Activated CD4-positive, alpha-beta T cell treated with anti-CD3 and anti-CD28 coated beads for 4 hours (primary cell): ENCODE results near the gene CDH2.

Source experiments
- DNase-seq, 2 donors: peaks; one replicate each; pipeline ENCODE4 v3.0.0-alpha.2; 2020

Gene CDH2

DNA sequence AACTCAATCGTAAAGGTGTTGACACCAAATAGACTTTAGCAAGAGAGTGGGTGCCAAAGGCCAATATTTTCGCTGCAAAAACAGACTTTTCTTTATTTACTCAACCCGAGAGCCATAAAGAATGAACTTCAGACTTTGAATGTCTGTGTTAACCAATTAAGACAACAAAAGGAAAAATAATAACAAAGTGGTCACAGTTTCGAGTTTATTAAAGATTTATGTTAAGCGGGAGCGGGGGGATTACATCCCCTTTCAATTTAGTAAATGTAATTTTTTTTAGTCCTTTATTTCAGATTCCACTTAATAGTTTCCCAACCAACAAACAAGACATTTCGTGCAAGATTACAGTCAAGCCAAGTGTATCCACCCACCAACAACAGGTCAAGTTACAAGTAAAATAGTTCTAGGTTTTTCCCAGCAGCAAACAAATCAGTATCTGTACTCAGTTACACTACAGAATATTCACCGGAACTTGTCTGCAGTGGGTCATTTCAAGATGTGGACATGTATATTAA is 9.0 kb downstream of the CDH2 start:
- DNase-seq: no peak

DNA sequence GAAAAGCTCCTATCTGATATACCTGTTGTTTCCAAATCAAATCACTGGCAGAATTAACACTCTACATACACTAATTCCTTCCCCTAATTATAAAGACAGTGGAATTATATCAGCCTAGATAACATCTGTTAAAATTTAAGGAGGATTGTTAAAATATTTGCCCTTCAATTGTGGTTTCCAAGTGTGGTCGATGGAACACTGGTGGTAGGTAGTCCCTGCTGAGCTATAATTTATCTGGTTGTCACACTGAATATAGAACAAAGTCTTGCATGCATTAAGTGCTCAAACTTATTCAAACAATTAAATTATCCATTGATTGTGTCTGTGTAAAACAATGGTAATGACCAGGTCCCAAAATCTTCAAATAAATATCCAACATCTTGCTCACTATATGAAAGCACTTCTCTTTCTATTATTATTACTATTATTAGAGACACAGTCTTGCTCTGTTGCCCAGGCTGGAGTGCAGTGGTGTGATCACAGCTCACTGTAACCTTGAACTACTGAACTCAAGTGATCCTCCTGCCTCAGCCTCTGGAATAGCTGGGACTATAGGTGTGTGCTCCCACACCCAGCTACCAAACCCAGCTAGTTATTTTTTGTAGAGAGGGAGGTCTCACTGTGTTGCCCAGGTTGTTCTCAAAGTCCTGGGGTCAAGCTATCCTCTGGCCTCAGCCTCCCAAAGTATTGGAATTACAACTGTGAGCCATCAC is 12.0 kb downstream of the CDH2 start:
- no peak for DNase-seq

DNA sequence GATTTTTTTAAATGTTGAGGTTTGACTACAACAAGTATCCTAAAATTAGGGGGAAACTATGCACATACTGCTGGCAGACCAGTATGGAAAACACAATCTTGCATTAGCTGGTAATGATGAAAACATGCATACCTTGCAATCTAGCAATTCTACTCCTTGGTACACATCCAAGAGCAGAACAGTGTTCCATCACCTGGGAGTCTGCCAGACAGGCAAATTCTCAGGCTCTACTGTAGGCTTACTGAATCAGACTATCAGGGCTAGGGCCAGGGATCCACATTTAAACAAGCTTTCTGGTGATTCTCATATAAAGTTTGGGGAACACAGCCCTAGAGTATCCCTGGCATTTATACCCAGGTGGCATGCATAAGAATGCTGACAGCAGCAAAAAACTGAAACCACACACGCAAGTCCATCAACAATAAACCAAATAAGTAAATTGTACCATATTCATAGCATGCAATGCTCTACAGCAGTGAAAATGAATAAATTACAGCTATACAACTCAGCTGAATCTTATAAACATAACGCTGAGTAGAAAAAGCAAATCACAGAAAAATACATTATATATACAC is 13.6 kb downstream of the CDH2 start:
- DNase-seq: no peak

DNA sequence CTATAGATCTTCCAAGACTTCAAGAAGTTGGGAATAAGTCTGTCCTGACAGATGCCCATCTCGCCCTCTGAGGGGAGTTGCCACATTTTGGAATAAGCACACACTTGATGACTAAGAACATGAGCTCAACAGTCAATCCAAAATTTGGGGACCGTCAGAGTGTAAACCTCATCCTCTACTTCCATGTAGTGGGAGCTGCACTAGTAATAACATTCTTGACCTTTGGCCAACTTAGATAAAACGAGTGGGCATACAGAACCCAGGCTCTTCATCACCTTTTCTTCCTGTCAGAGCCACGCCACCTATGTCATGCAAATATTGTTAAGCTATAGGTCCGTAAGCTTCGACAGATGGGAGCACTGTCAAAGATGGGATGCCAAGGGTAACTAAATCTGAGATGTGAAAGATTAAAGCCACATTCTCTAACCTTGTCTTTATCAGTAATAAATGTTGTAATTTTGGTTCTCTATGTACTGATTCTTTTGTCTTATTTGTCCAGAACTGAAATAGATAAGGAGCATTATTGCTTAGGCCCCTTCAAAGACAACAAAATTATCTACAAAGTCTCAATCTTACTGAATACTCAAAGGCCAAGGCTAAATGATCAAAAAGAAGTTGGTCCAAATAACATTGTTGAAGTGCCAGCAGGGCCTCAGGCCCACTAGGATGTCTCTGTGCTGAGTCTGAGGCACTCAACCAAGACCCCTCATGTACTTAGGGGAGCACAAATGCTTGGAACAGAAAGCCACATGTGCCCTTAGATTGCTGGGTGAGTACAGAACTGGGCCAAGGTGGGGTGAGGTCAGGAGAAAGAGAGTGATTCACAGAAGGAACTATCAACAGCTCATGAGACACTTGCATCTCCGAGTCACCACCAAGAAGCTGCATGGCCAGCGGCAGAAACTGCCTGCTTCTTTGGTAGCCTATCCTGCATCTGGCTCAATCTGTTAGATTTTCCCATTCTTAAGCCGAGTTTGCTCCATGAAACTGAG is 15.0 kb downstream of the CDH2 start:
- no peak for DNase-seq

- DNase-seq: no peak
Observed at GRCh38 chr18:28159055-28159454, 17.9 kb downstream of the CDH2 start.

DNA sequence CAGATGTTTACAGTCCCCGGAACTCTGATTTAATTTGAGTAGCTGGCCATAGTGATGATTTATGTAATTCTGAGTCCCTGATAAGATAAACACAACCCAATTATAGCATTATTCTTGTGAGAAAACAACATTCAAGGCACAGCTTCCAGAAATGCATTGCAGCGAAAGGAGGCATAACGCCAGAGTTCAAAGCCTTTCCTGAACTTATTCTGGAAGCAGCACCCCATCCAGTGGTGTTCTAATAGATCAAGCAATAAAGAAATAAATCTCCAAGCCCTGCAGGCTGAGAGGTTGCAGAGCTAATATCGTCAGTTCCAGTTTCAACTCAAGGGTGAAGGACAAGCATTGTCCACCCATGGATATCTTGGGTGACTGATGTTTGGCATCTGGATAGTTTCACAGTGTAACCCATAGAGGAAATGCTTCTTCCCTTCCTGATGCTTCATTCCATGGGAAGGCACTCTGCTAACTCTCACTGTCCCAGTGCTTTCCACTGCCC is 18.8 kb downstream of the CDH2 start:
- no peak for DNase-seq

GRCh38 chr18:28153485-28154065 is 23.4 kb downstream of the CDH2 start:
- DNase-seq: no peak

DNA sequence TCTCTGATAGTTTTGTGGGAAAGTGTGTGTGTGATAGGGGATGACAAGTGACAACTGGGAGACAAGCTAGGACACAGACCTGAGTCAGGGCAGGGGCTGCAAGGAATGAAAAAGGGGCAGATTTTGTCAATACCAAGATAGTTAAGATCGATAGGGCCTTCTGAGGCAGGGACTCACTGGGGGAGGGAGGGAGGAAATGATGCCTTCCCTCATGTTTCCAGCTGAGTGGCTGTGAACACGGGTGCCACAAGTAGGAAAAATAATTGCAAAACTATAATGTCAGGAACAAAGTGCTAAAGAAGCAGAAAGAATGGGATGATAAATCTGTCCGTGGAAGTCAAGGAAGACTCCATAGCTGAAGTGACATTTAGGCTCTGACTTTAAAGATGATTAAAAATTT is 24.2 kb downstream of the CDH2 start:
- no peak for DNase-seq

GRCh38 chr18:28152354-28152753 is 24.6 kb downstream of the CDH2 start:
- DNase-seq: no peak

GRCh38 chr18:28151434-28151833 is 25.5 kb downstream of the CDH2 start:
- DNase-seq: no peak

DNA sequence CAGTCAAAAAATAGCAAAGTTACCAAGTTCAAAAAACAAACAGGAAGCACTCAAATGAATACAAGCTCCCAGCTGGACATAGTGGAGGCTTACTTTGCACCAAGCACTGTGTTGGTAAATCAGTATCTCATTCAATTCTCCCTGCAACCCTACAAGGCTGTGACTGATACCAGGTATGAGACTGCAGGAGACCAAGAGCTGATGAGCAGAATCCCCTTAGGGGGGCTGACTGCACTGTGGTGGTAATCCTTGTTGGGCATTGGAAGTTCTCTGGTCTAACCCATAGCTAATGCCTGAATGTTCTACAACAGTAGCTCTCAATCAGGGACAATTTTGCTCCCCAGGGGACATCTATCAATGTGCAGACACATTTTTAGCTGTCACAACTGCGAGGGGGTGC is 26.0 kb downstream of the CDH2 start:
- no peak for DNase-seq

DNA sequence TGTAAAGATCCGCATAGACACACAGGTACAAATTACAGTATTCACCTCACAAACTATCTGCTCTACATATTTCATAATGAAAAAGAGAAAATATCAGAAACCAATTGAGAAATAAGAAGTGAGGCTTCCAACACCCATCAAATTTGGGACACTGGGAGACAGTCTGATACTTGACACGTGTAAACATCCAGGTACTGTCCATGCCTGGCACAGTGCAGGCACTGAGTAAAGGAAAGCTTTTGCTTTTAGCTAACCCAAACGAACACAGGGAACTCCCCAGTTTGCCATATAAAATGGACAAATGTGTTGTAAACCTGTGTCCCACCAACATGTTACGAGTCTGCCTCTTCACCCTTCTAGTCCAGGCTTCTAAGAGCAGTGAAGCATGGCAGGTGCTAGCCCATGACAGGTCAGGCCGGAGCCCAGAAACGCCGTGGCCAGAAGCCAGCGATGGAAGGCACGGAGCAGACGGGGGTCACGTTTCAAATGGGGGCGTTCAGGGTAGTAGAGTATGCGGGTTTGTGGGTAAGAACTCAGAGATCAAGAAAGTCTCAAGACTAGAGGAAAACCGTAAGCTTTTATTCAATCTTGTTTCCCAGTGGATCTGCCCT is 27.0 kb downstream of the CDH2 start:
- DNase-seq: no peak

- no peak for DNase-seq
Observed at GRCh38 chr18:28147674-28148171, 29.2 kb downstream of the CDH2 start.

DNA sequence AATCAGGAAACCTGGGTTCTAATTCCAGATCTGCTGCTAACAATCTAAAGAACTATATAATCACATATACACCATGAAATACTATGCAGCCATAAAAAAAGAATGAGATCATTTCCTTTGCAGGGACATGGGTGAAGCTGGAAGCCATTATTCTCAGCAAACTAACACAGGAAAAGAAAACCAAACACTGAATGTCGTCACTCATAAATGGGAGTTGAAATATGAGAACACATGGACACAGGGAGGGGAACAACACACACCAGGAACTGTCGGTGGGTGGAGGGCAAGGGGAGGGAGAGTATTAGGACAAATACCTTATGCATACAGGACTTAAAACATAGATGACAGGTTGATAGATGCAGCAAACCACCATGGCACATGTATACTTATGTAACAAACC is 33.2 kb downstream of the CDH2 start:
- no peak for DNase-seq

- DNase-seq: no peak
Observed at GRCh38 chr18:28138816-28139215, 38.1 kb downstream of the CDH2 start.

- DNase-seq: no peak
Observed at GRCh38 chr18:28136071-28136470, 40.9 kb downstream of the CDH2 start.

DNA sequence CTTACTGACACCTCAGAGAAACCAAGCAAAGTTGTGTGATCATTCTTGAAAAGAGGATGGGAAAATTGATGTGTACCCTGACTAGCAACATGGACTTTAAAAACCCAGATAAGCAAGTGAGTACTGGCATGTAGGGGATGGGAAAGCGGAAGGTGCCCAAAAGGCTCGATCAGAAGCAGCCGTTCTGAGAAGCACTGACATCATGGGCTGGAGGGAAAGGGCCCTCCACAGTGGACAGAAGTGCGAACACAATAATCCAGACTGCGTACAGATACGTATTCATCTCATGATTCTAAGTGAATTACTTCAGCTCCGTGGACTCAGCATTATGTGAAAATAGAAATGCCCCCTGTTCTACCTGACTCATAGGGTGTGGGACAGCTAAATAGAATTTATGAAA is 42.2 kb downstream of the CDH2 start:
- no peak for DNase-seq

GRCh38 chr18:28132084-28132483 is 44.8 kb downstream of the CDH2 start:
- DNase-seq: no peak

DNA sequence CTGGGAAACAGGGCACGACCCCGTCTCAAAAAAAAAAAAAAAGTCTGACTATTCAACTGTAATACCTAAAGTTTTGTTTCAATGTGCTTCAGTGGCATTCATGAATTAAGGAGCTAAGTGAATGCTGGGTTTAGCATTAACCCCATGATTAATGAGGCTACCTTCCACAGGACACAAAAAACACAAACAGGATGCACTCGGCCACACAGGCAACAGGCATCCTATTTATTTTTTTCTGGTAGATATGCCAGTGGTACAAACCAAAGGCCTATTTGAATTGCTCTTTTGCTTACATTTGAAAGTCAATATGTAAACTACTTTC is 48.3 kb downstream of the CDH2 start:
- DNase-seq: no peak

DNA sequence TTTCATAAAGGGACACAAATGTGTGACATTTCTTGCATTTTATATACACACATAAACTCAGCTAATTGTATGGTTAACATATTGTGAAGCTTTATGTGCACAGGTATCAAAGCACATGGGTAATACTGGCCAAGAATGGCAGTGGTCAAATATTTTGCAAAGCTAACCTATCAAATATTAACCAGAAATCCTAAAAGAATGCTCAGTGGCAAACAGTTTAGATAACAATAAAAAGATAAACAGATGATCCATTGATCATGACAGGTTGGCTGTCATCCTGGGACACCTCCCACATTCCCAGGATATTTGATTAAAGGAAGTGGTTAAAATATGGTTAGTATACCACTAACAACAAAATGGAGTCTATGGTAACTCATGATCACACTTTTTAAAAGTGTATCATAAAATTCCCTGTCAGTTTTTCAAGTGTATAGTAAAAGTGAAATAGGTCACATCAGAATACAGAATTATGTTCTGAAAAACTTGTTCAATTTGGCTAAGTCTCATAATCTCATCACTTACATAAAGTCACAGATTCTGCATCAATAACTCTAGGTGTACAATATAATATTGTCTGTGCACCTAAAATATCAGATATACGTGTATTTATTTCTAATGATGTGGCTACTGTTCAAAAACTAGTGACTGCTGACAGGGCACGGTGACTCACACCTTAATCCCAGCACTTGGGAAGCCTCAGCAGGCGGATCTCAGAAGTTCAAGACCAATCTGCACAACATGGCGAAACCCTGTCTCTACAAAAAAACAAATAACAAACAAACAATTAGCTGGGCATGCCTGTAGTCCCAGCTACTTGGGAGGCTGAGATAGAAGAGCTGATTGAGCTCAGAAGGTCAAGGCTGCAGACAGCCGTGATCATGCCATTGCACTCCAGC is 48.9 kb downstream of the CDH2 start:
- DNase-seq: no peak

DNA sequence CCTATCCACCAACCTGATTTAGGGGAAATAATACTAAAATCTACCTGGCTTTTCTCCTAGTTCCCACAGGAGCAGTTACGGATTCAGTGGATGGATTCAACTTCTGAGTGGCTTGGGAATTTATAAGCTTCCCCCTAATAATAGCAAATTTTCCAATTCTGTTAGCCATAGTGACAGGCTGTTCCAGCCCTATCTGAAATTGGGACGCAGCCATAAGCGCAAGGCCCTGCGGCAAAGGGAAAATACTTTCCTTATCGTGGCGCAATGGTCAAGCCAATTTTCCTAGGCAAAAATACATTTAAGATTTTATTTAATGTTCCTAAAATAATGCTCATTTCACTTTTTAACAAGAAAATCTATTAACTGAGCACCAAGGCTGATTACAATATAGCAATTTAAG is 49.7 kb downstream of the CDH2 start:
- no peak for DNase-seq
